ENCODE data around the gene TSPAN3.

TSPAN3 gene

DNA sequence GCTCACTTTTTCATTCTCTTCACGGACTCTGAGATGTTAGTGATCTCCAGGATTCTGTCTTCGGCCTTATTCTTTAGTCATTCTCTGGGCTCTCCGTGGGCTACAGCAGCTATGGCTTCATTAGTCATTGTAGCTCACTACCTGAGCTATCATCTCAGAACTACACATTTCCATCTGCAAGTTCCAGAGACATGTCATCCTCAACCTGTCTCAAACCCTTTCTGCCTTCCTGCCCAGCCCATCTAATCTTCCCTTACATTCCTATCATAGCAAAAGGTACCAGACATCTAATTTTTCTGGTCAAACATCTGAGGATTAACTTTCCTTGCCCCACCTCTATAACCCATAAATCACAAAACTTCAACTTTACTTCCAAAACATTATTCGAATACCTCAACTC is 13.2 kb downstream of the TSPAN3 start:
- no peak for DNase-seq (ENCODE audit: low read depth in 2 of 2, low spot score in 1 of 2)

GRCh38 chr15:77057072-77057471 is 13.8 kb downstream of the TSPAN3 start:
- no peak for DNase-seq (ENCODE audit: low read depth in 2 of 2, low spot score in 1 of 2)

DNA sequence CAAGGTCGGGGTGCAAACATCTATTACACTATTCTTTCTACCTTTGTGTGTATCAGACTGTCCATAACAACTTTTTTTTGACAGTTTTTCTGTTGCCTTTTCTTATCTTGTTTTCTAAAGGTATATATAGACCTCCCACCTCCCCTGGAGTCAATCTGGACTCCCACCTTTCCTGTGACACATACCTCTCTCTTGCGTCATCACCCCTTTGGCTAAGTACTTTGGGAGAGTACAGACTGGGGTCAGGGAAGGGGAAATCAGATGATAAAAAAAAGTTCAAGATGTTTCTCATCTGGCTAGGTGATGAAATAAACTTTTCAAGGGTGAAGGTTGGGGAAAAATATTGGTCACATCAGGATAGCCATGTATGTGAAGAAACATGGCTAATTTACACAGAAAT is 17.2 kb downstream of the TSPAN3 start:
- DNase-seq (ENCODE audit: low read depth in 2 of 2, low spot score in 1 of 2): no peak

DNA sequence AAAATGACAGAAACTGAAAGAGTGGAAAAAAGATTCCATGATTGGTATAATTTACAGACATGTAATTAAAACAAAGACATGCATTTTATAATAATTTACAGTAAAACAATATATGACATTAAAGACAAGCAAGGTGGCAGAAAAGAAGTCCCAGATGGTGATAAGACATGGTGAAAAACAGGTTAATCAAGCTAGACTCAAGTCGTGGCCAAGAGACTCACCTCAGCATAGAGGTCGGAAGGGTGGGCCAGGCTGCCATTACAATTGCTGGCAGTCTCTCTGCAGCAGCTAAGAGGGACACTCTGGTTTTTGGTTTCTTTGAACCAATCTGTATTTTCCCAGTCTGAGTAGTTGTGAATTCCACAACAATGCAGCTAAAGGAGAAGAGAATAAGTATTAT is 18.4 kb downstream of the TSPAN3 start:
- DNase-seq (ENCODE audit: low read depth in 2 of 2, low spot score in 1 of 2): no peak

- DNase-seq (ENCODE audit: low read depth in 2 of 2, low spot score in 1 of 2): no peak
Observed at GRCh38 chr15:77048135-77048876, 22.6 kb downstream of the TSPAN3 start.

GRCh38 chr15:77046704-77047412 is 24.1 kb downstream of the TSPAN3 start:
- no peak for DNase-seq (ENCODE audit: low read depth in 2 of 2, low spot score in 1 of 2)

DNA sequence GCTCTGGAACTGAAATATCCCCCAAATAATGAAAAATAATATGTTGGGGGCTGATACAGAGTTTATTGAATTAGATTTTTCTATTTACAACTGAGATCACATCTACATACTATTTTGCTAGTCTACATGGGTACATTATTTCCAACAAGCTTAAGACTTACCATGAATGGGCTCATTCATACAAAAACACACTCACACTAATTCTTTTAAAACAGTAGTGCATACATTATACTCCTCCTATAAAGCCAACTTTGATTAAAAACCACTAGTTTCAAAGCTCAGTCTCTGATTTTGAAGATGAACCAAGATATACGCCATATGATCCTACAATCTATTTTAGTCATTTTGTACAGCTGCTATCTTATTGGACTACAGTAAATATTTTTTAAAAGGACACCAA is 24.9 kb downstream of the TSPAN3 start:
- no peak for DNase-seq (ENCODE audit: low read depth in 2 of 2, low spot score in 1 of 2)

DNA sequence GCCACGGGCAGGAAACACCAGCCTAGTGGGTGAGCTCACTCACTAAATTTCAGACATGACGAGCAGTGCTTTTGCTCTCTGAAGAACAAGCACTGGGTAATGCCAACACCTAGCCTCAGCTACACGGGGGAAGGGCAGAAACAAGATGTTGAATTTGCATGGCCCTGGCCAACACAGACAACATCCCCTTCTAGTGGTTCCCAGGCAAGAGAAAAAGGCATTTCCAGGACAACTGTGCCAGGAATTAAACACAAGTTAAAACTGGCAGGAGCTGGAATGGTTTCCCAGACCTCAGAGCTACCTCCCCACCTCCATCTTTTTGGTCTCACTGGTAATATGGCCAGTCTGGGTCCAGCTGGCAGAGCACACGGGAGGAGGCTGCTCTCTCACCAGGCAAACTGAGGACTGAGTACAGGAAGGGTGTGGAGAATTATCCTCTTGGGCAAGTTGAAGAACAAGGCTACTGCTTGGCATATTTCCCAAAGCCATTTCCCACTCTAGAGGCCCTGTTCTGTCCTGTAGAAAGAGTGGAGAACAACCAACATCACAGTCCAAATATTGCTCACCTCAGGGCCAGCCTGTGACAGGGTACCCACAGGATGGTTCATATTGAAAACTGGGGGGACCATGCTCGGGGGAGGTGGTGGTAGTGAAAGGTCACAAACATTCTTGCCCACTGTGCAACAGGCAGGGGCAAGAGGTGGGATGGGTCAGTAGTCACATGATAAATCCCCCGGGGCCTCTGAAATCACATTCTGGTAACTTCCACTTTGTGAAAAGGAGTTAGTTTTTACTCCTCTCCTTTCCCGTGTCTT is 26.5 kb downstream of the TSPAN3 start:
- no peak for DNase-seq (ENCODE audit: low read depth in 2 of 2, low spot score in 1 of 2)

DNA sequence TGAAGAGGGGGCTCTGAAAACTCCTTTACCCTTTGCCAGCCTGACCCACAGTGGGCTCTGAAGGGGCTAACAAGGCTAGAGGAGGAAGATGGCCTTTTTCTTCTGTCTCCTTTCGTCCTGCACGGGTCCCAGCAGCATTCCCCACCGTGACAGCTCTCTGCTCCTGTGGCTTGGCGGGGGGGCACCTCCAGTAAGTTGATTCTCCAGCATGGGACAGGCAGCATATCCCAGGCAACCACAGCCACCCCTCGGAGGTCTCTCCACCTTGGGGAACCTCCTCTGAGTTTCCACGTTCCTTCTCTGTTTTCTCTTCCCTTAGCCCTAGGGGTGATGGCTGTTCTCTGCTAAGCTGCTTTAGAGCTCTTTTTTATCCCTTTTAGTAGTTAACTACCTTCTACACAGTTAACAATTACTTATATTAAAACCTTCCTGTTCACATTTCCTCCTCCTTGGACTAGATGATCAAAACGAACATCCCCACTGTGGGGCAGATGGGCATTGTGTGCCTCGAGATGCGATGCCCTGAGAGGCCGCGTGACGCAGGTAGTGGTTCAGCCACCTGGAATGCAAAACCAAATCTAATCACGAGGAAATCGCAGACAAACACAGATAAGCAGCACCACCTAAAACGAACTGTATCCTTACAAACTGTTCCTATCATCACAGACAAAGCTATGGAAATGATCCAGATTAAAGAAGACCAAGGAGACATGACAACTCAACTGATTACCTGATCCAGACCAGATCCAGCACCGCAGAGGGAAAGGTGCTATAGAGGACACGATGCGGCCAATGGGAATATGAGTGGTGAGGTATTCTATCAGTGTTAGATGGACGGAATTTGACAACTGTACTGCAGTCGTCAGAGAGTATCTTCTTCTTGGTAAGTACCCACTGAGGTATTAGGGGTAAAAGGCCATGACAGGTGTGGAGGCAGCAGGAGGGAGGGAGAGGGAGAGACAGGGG is 27.7 kb downstream of the TSPAN3 start:
- no peak for DNase-seq (ENCODE audit: low read depth in 2 of 2, low spot score in 1 of 2)

- no peak for DNase-seq (ENCODE audit: low read depth in 2 of 2, low spot score in 1 of 2)
Observed at GRCh38 chr15:77042245-77042919, 28.5 kb downstream of the TSPAN3 start.

DNA sequence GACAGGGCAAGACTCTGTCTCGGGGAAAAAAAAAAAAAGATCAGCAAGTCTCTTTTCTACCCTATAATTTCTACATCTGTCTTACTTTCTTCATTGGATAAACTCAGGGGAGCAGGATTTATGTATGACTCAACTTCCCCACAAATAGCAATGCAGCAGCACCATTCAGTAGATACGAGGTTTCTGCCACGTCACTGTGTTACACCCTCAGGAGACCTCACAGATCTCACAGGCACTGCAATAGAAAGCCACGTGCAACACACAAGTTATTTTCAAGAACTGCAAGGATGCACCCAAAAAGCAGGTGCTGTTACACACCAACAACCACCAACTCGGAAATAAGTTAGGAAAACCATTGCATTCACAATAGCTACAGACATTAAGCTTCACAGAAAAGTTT is 30.2 kb downstream of the TSPAN3 start:
- no peak for DNase-seq (ENCODE audit: low read depth in 2 of 2, low spot score in 1 of 2)

DNA sequence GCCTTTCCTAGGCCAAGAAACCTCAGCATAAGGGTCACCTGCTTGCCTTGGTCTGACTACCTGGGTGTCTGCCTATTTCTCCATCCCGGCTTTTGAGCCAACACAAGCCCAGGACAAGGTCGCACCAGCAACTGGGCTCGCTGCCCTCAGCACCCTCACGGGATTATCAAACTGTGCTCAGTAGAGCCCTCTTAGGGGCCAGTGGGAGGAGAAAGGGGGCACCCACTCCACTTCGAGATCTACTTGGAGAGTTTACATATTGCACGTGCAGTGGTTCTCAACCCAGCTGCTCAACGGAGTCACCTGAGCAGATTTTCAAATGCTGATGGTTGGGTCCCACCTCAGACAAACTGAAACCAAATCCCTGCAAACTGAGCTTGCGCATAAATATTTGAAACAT is 31.1 kb downstream of the TSPAN3 start:
- no peak for DNase-seq (ENCODE audit: low read depth in 2 of 2, low spot score in 1 of 2)

DNA sequence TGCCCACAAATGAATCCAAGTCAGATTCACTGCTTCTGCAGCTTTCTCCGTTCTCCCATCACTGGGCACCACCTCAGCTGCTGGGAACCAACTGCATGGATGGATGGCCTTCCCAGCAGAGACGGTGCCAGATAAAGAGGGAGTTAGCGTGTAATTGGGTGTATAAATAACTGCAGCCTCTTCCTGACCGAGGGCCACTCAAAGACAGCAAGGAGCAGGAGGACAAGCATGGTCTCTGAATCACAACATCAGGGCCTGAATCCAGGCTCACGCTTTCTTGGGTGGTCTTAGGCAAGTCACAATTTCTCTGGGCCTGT is 31.7 kb downstream of the TSPAN3 start:
- no peak for DNase-seq (ENCODE audit: low read depth in 2 of 2, low spot score in 1 of 2)

DNA sequence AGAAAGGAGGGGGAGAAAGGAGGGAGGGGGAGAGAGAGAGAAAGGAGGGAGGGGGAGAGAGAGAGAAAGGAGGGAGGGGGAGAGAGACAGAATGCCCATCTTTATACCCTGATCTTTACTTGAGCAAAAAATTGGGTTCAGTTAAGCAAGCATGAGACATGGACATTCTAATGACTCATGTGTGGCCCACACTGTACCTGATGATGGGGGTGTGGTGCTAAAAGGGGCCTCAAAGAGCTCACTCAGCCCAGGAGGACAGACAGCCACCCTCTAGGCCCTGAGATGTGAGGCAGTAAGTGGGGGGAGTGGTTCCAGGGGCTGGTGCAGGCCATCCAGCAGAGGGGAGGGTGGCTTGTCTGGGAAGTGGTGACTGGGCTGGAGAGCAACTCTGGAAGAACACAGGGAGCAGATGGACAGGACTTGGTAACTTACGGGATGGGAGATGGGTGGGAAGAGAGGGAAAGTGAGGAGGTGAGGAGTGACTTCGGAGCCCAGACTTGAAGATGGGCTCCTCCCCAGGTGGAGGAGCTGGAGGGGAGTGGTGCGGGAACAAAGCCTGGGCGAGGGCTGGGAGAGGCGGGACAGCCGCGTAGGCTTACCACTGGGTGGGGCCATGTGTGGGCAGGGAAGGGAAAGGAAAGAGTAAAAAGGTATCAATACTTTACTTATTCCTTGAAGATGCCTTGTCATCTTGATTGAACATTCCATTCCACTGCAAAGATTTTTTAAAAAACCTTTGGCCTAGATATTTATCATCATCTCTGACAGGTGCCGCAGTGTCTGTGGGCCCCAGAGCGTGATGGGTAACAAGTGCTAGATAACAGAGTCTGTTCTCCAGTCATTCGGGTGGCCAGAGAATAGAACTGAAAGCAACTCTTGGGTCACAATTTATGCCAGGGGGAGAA is 32.3 kb downstream of the TSPAN3 start:
- DNase-seq (ENCODE audit: low read depth in 2 of 2, low spot score in 1 of 2): no peak

DNA sequence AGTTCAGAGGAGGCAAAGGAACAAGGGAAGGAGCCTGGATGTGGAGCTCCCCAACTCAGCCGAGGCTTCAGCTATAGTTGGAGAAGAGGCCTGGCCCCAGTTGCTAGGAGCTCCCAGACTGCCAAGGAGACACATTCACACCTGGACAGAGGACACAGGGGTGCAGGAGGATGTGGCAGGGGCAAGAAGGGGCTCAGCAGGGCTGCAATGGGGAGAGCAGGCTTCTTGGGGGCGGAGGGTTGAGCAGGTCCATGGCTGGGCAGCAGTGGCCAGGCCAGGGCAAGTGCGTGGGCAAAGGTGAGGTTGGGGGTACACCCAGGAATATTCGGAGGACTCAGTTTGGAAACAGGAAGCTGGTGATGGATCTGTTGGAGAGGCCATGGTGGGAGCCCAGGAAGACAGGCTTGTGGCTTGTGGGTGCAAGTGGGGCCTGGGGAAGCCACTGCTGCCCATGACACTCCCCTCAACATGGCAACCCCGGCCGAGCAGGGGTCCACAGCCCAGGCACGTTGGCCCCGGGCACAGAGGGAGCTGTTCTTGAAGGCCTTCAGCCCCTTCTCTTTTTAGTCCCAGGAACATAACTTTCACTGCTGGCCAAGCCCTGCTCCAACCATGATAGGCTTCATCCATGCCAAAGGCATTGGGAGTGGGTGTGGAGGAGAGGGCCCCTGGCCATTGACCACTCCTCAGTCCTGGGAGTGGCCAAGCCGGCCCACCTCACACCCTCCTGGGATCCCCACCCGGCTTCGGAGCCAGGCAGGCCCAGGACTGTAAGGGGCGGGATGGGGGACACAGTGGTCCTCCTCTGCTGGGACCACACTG is 33.3 kb downstream of the TSPAN3 start:
- no peak for DNase-seq (ENCODE audit: low read depth in 2 of 2, low spot score in 1 of 2)

- no peak for DNase-seq (ENCODE audit: low read depth in 2 of 2, low spot score in 1 of 2)
Observed at GRCh38 chr15:77036537-77037387, 34.1 kb downstream of the TSPAN3 start.

DNA sequence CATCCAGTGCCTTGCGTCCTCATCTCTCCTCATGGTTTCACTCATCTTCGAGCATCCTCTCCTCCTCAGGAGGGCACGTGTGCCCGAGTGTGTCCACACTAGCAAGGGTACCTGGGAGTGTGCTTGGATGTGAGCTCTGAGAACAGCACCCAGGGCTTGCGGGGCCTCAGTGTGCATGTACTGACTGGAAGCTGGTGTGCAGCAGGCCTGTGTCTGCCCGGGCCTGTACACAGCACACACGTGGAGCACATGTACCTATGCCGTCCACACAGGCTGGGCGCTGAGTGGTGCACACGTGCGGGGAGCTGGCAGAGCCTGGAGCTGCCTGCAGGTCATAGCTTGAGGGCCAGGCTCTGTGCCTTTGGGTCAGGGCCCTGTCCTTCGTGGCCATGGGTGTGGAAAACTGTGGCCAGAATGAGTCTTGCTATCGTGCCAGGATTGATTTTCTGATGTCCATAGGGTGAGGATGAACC is 34.9 kb downstream of the TSPAN3 start:
- DNase-seq (ENCODE audit: low read depth in 2 of 2, low spot score in 1 of 2): no peak

- no peak for DNase-seq (ENCODE audit: low read depth in 2 of 2, low spot score in 1 of 2)
Observed at GRCh38 chr15:77035584-77035983, 35.3 kb downstream of the TSPAN3 start.
